NCI-H524 (cell line): ENCODE data around the gene SCYGR5.
"Not testable (repeated sequence)": the region's sequence is repeated elsewhere in the genome, so short reads cannot be mapped to it uniquely, and the experiment has no call there.

Source experiments
- DNase-seq, 2 experiments: peaks; one replicate each; lab custom pipeline; 2025; lab: John Stamatoyannopoulos, UW

Gene SCYGR5

DNA sequence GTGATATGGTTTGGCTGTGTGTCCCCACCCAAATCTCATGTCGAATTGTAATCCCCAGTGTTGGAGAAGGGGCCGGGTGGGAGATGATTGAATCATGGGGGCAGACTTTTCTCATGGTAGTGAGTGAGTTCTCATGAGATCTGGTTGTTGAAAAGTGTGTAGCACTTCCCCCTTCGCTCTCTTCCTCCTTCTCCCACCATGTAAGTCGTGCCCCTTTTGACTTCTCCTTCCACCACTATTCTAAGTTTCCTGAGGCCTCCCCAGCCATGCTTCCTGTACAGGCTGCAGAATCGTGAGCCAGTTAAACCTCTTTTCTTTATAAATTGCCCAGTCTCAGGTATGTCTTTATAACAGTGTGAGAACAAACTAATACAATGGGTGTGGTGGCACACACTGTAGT, 7.0 kb downstream of the SCYGR5 start:
- not testable (repeated sequence) for DNase-seq

- no peak for DNase-seq
Measured at GRCh38 chr2:227674485-227674884, 7.9 kb downstream of the SCYGR5 start.

DNA sequence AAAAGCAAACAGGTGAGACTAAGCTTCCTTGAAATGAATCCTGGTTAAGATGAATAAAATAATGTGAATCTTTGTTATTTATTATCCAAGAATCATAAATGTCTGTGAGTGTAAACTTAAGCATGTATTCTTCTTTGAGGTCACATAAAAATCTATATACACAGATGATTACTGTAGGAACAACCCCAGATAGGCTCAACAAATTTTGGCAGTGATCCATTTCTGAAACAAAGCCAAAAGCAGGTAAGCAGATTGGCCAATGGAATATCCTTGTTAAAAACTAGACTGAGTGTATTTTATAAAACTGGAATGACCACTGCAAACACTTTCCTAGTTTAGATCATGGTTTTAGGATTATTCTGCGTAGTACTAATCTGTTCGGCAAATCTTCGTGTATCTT, 11.3 kb downstream of the SCYGR5 start:
- DNase-seq: no peak

DNA sequence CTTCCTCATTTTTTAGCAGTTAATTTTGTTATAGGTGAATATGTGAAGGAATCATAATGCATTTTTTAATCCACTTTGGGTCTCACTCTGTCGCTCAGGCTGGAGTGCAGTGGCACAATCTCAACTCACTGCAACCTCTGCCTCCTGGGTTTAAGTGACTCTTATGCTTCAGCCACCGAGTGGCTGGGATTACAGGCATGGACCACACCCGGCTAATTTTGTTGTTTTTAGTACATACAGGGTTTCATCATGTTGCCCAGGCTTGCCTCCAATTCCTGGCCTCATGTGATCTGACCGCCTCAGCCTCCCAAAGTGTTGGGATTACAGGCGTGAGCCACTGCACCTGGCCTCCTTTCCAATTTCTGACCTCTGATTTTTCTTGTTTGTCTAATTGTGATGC, 17.7 kb downstream of the SCYGR5 start:
- DNase-seq: no peak

DNA sequence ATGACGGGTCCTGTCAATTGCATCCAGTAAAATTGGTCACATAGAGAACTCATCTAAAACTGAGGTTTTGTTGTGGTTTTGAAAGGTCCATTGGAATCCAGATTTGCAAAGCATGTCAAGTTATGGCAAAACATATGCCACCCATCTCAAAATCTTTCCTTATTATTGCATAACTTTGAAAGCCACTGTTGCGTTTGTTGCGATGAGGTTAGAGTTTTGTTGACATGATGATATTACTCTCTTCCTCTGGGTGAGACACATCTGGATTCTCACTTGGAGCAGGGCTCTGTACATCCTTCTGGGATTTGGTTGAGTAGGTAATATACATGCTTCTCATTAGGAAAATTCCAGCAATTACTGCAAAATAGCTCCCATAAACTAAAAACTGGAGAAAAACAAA, 20.6 kb downstream of the SCYGR5 start:
- no peak for DNase-seq

DNA sequence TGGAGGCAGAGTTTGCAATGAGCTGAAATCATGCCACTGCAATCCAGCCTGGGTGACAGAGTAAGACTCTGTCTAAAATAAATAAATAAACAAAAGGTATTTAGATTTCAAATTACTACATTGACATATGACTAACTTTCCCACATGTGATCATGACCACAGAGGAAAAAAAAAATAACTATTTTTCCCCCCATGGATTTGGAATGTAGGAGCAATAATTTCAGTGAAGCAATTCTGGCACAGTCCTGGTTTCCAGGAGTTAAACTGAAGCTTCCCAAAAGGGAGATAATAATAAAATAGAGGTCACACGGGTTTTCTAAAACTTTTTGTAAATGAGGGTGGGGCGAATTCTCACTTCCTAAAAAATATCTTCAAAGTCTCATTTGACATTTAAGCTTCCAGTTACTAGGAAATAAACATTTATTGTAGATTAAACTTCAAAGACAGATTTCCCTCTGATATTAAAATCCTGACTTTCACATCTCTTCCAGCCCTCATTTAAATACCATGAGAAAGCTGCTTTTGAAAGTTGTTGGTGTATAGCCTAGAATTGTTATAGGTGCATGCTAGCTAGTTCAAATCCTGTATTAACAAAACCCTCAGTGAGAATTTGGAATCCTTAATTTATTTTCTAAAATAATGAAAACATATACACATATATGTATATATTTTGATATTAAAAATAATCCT, 30.5 kb downstream of the SCYGR5 start:
- DNase-seq: no peak

DNA sequence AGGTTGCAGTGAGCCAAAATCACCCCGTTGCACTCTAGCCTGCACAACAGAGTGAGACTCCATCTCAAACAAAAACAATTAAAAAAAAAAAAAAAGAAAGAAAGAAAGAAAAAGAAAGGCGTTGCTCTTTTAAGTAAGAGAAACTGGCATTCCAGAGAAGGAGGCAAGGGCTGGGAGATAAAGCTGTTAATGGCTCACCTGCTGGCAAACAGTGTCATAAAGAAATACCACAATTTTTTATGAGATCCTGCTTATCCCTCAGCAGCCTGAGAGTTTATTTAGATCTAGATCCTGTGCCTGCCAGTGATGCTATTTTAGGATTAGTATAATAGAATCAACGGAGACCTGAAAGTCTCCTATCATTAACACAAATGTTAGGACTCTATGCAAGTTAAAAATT, 35.0 kb downstream of the SCYGR5 start:
- DNase-seq: no peak

DNA sequence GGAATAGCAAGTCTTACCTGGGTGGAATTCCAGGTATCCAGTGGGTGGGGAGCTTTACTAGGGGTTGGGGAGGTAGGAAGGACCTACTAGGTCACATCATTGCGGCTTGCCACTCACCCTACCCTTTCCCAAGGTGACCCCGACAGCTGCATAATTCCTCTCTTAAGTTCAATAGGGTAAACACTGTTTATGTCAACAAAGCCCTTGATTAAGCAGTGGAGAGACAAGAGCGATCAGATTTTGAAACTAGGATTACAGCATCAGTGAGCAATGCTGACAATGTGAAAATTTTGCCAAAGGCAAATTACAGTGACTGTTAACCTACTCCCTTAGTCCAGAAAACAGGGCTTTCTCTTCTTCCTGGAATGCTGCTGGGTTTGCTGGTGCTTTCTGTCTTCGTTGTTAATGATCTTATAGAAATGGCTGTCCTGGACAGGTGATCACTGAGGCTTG, 36.7 kb downstream of the SCYGR5 start:
- DNase-seq: no peak

DNA sequence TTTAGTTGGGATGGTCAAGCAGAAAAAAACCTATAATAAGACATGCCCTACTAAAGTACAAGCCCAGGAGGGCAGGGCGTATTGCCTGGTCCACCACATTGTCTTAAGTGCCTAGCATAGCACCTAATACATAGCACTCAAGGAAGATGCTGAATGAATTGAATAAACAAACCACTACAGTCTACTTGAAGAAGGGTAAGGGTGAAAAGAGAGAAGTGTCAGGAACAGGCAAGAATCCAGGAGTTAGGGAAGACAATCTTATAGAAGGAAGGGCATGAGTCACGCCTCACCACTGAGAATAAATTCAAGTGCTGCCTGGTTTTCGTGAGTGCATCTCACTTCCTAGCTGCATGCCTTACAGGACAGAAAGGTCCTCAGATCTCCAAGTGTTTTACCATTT, 37.4 kb downstream of the SCYGR5 start:
- DNase-seq: no peak

- no peak for DNase-seq
Measured at GRCh38 chr2:227706859-227707258, 40.3 kb downstream of the SCYGR5 start.

DNA sequence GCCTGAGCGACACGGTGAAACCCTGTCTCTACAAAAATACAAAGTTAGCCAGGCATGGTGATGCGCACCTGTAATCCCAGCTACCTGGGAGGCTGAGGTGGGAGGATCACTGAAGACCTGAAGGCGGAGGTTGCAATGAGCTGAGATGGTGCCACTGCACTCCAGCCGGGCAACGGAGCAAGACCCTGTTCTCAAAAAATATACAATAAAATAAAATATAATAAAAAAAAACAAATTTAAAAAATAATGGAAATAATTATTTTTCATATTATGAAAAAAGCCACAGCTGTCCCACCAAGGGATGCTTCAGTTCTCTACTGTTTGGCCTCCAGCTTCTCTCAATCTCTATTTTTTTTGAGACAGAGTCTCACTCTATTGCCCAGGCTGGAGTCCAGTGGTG, 40.8 kb downstream of the SCYGR5 start:
- DNase-seq: no peak

DNA sequence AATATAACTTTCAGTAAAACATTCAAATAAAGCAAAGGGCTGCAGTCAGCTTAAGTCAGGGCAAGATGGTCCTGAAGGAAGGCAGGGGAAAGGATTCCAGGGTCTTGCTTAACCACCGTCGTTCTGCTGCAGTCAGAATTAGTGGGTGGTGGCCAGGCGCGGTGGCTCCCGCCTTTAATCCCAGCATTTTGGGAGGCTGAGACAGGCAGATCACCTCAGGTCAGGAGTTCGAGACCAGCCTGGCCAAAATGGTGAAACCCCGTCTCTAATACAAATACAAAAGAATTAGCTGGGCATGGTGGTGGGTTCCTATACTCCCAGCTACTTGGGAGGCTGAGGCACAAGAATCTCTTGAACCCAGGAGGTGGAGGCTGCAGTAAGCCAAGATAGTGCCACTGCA, 44.4 kb downstream of the SCYGR5 start:
- DNase-seq: no peak

- no peak for DNase-seq
Measured at GRCh38 chr2:227713291-227713690, 46.7 kb downstream of the SCYGR5 start.

DNA sequence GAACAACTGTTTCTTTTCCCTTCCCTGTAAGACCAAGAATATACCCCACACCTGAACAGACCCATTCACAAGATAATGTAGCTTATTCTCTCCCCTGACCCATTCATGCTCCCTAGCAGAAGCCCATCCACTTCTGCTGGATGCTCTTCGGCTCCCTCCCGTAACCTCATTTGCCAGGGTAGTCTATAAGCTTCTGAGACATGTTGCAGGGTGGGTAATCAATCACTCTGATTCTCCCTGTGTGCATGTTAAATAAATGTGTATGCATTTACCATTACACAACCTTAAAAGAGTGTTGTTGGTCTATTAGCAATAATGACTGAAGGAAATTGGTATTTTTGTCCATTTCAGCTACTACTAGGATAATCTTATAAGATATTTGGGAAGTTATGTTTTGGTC, 49.9 kb downstream of the SCYGR5 start:
- DNase-seq: no peak
